Measurements from ENCODE around the gene BLTP3A. TPM values are rescaled to one million over a fixed set of nuclear protein-coding genes. Genes with fewer than 3 reads are reported as not detected.

Gene BLTP3A
- polyA plus RNA-seq, 1 donor from 2014 or later, result 11.2 TPM

DNA sequence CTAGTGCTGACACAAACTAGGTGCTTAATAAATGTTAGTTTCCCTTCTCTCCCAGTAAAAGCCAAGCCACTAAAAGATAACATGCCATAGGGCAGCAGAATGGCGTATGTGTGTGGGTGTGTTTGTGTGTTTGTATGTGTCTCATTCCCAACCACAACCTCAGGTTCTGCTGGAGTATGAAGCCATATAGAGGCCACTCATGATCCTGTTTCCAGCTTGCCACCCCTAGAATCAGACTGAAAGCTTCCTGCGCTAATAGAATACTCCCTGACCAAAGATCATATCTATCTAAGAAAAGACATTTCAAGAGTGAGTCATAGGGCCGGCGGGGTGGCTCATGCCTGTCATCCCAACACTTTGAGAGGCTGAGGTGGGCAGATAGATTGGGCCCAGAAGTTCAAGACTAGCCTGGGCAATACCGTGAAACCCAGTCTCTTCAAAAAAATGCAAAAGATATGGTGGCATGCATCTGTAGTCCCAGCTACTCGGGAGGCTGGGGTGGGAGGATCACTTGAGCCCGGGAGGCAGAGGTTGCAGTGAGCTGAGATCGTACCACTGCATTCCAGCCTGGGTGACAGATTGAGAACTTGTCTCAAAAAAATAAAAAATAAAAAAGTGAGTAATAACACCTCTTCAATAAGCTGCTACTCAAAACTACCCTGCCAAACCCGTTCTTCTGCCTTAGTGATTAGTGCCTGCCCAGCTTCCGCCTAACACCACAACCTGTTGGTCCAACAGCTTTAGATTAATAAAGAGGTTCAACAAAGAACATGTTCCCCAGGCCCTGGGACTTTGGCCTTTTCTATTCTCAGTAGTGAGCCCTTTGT lies 46.4 kb upstream of the BLTP3A start:
- Histone ChIP-seq H3K9me2 (ENCODE audit: insufficient read depth, low read length) (no peaks in the 10 kb centered on the region), H2AFZ (ENCODE audit: low read depth, low read length) (no peak overlapping the region), H3K36me3 (ENCODE audit: insufficient read depth, low read length) (no peaks in the 10 kb centered on the region), H3F3A (ENCODE audit: insufficient read depth, low read length, poor library complexity, severe bottlenecking) (no peaks in the 10 kb centered on the region), H3K27me3 (ENCODE audit: insufficient read depth, low read depth, low read length) (no peaks in the 10 kb centered on the region), H3K27ac (ENCODE audit: low read length) (no peak overlapping the region), H3K4me2 (ENCODE audit: low read length) (no peak overlapping the region), H4K20me1 (ENCODE audit: insufficient read depth) (no peaks in the 10 kb centered on the region), H3K9me3 (ENCODE audit: low read length) (no peaks in the 10 kb centered on the region), H3K79me2 (replicated peaks; ENCODE audit: insufficient read depth, low read length) (no peaks in the 10 kb centered on the region), H3K4me3 (ENCODE audit: low read length) (no peak overlapping the region), H3K9ac (ENCODE audit: low read length) (no peak overlapping the region)
- TF ChIP-seq EP300 (conservative IDR thresholded peaks at IDR 0.05; ENCODE audit: poor library complexity, severe bottlenecking), result no peak
- no peak for TF ChIP-seq RAD21 (conservative IDR thresholded peaks at IDR 0.05)

DNA sequence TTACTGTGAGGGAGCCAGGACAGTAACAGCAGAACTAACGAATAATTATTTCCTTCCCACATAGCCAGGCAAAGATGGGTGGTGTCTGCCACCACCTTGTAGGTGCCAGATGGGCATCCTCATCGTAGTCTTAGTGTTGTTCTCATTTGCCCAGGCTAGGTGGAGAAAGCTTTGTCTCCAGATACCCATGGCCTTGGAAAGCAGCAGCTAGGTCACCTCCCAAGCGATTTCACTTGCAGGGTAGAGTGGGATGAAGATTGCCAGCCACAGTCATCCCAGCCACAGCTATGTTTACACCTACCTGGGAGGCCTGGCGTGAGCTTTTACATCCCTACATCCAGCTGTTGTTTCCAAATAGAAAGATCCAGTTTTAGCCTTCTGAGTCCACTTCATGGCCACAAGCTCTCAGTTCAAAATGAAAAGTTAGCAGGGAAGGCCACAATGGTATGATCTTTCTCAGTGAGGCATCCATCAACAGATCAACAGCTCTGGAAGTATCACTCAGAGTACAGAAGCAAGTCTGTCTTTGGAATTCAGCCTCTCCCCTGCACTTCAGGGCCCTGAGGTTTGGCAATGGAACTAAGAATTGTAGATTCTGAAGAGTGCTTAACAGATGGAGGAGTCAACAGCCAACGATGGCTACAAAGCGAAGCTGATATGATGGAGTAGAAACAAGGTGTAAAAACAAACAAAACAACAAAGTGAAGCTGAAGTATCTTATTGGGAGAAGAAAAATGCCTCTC lies 45.6 kb upstream of the BLTP3A start:
- Histone ChIP-seq H3K79me2 (replicated peaks; ENCODE audit: insufficient read depth, low read length) (no peaks in the 10 kb centered on the region), H3K4me3 (ENCODE audit: low read length) (no peak overlapping the region), H3K9me3 (ENCODE audit: low read length) (no peaks in the 10 kb centered on the region), H4K20me1 (ENCODE audit: insufficient read depth) (no peaks in the 10 kb centered on the region), H3K4me2 (ENCODE audit: low read length) (no peak overlapping the region), H3K9me2 (ENCODE audit: insufficient read depth, low read length) (no peaks in the 10 kb centered on the region), H2AFZ (ENCODE audit: low read depth, low read length) (no peak overlapping the region), H3F3A (ENCODE audit: insufficient read depth, low read length, poor library complexity, severe bottlenecking) (no peaks in the 10 kb centered on the region), H3K27me3 (ENCODE audit: insufficient read depth, low read depth, low read length) (no peaks in the 10 kb centered on the region), H3K9ac (ENCODE audit: low read length) (no peak overlapping the region), H3K27ac (ENCODE audit: low read length) (no peak overlapping the region), H3K36me3 (ENCODE audit: insufficient read depth, low read length) (no peaks in the 10 kb centered on the region)
- TF ChIP-seq TAF1 (IDR thresholded peaks at IDR 0.05; ENCODE audit: low read depth) (no peak), RAD21 (conservative IDR thresholded peaks at IDR 0.05) (no peak), MXI1 (conservative IDR thresholded peaks at IDR 0.05; ENCODE audit: poor library complexity, severe bottlenecking) (no peak), POLR2AphosphoS5 (IDR thresholded peaks at IDR 0.05) (no peak), EP300 (conservative IDR thresholded peaks at IDR 0.05; ENCODE audit: poor library complexity, severe bottlenecking) (no peak), REST (IDR thresholded peaks at IDR 0.05; ENCODE audit: borderline replicate concordance) (no peak), SMC3 (conservative IDR thresholded peaks at IDR 0.05; ENCODE audit: poor library complexity) (no peak), EZH2 (IDR thresholded peaks at IDR 0.05; ENCODE audit: borderline replicate concordance, insufficient read depth, low read length, poor library complexity, severe bottlenecking) (no peak)
- TF ChIP-seq, protein P1, sequence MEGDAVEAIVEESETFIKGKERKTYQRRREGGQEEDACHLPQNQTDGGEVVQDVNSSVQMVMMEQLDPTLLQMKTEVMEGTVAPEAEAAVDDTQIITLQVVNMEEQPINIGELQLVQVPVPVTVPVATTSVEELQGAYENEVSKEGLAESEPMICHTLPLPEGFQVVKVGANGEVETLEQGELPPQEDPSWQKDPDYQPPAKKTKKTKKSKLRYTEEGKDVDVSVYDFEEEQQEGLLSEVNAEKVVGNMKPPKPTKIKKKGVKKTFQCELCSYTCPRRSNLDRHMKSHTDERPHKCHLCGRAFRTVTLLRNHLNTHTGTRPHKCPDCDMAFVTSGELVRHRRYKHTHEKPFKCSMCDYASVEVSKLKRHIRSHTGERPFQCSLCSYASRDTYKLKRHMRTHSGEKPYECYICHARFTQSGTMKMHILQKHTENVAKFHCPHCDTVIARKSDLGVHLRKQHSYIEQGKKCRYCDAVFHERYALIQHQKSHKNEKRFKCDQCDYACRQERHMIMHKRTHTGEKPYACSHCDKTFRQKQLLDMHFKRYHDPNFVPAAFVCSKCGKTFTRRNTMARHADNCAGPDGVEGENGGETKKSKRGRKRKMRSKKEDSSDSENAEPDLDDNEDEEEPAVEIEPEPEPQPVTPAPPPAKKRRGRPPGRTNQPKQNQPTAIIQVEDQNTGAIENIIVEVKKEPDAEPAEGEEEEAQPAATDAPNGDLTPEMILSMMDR (IDR thresholded peaks at IDR 0.05; ENCODE audit: poor library complexity, severe bottlenecking), result no peak
